AG04449 (cell line): Measurements from ENCODE around the gene ZNF343.

Experiments
- CTCF ChIA-PET: fragments of 350-600 bp; formaldehyde crosslinking; extraction: SDS; loops from one replicate; lab custom pipeline; 2021; ENCODE audit warnings: antibody characterized with exemption; lab: Yijun Ruan, JAX
- POLR2A ChIA-PET: fragments of 400-600, 350-600 bp; formaldehyde crosslinking; extraction: SDS; loops from one replicate; lab custom pipeline; 2020; ENCODE audit warnings: antibody characterized with exemption, inconsistent platforms; lab: Yijun Ruan, JAX
- DNase-seq: peaks from one replicate; pipeline ENCODE4 v3.0.0-alpha.2; 2010; ENCODE audit warnings: low read depth, low spot score
- H3K4me3 ChIP-seq: 2 replicates; pipeline ENCODE4 v1.5.1; 2011; ENCODE audit warnings: low read depth, mild to moderate bottlenecking, control low read depth, low read length
- TF ChIP-seq, protein P1 (sequence below): IDR thresholded peaks from one replicate; pipeline ENCODE4 v1.5.1; 2011; ENCODE audit warnings: mild to moderate bottlenecking, moderate library complexity, low read length, control low read depth, inconsistent platforms; ENCODE audit not compliant: insufficient read depth; ENCODE audit errors: missing control alignments

Gene ZNF343

DNA sequence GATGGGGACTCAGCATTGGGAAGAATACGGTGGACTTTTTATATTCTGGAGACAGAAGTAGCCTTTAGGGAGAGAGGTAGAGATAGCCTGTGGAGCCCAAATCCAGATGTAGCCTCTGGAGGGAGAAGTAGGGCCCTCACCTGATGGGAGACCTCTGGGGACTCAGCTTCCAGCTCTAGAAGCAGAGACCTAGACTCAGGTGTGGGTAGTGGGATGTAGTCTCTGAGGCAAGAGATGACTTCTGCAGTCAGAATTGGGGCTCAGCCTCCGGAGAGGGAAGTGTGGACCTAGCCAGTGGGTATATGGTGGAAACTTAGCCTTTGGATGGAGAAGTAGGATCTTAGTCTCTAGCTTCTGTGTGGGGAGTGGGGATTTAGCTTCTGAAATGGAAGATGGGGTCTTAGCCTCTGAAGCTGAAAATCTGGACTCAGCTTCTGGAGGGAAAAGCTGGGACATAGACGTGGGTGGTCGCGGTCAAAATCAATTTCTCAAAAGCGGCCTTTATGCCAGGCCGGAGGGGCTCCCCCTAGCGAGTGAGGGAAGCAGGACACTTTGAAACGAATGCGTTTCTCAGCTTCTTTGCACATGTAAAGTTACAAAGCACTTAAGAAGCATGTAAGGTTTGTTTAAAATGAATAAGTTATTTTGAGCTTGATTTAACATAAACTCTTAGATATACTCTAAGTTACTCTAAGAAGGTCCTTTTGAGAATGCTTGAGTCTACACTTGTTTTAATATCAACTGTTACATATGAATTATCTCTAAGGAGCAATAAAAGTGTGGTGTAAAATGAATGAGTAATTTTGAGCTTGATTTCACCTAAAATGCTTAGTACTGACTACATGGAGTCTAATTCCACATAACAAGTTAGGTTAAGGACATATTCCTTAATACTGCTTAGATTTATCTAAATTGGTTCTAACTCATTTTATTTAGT is 12.9 kb upstream of the ZNF343 start:
- CTCF ChIA-PET, result interaction anchor here (0.8 to 8.5 kb wide), 34 partner anchors 8 to 314 kb away, joined by 3 to 176 read pairs (median 6); partner anchors contain the start of genes NOP56, SNRPB and ZNF343
- POLR2A ChIA-PET, result no interaction called here
- DNase-seq, result no peak

DNA sequence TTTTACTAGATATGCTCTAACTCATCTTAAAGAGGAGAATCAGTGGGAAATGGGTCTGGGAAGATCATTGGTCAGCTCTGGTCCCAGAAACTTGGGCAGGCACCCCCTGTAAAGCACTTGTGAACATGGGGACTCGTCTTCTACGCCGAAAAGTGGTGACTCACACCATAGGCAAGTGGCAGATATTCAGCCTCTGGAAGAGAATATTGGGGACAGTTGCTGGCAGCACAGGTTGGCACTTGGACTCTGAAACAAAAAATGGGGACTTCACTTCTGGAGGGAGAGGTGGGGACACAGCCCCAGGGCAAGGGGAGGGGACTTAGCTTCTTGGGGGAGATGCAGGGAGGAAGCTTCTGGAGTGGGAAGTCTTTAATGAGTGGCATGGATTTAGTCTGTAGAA is 11.9 kb upstream of the ZNF343 start:
- POLR2A ChIA-PET, result interaction anchor here (1.4 kb wide), 1 partner anchor 12 kb away, joined by 4 read pairs; the partner anchor contains the start of gene ZNF343
- no peak for DNase-seq
- H3K4me3 ChIP-seq, result no peak overlapping the region
- CTCF ChIA-PET, result interaction anchor here (0.8 to 8.5 kb wide), 11 partner anchors 9 to 355 kb away, joined by 3 to 176 read pairs (median 7); partner anchors contain the start of genes SNRPB and ZNF343
- TF ChIP-seq, protein P1, sequence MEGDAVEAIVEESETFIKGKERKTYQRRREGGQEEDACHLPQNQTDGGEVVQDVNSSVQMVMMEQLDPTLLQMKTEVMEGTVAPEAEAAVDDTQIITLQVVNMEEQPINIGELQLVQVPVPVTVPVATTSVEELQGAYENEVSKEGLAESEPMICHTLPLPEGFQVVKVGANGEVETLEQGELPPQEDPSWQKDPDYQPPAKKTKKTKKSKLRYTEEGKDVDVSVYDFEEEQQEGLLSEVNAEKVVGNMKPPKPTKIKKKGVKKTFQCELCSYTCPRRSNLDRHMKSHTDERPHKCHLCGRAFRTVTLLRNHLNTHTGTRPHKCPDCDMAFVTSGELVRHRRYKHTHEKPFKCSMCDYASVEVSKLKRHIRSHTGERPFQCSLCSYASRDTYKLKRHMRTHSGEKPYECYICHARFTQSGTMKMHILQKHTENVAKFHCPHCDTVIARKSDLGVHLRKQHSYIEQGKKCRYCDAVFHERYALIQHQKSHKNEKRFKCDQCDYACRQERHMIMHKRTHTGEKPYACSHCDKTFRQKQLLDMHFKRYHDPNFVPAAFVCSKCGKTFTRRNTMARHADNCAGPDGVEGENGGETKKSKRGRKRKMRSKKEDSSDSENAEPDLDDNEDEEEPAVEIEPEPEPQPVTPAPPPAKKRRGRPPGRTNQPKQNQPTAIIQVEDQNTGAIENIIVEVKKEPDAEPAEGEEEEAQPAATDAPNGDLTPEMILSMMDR, result no peak

More for the DNA sequence above, 12.9 kb upstream of the ZNF343 start:
- H3K4me3 ChIP-seq, result no peak overlapping the region
- TF ChIP-seq, protein P1, result peak; percentile 81

DNA sequence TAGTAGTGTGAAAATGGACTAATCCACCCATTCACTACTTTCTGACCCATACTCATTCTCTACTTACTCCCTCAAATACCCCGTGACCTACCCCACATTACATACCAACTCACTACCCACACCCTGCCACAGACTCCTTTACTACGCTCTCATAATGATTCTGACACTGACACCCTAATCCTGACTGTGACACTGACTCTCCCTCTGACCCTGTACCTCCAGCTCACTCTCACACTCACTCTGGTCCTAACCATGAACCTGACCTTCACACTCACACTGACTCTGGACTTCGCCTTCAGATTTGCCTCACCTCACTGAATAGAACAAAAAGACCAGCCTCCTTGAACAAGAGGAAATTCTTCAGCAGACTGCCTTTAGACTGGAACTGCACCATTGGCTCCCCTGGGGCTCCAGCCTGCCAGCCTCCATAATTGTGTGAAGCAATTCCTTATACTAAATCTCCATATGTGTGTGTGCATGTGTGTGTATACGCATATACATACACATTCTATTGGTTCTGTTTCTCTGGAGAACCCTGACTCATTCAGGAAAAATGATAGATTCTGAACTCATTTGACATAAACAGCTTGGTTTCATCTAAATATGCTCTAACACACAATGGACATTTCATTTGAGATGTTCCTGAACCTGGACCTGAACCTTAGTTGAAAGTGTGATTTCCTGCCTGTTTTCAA is 10.5 kb upstream of the ZNF343 start:
- POLR2A ChIA-PET, result interaction anchor here (1.4 kb wide), 1 partner anchor 10 kb away, joined by 4 read pairs; the partner anchor contains the start of gene ZNF343
- CTCF ChIA-PET, result interaction anchor here (0.8 to 8.5 kb wide), 6 partner anchors 8 to 356 kb away, joined by 3 to 176 read pairs (median 4); partner anchors contain the start of gene ZNF343
- peak; percentile 44 for DNase-seq
- TF ChIP-seq, protein P1, result no peak
- no peak overlapping the region for H3K4me3 ChIP-seq

DNA sequence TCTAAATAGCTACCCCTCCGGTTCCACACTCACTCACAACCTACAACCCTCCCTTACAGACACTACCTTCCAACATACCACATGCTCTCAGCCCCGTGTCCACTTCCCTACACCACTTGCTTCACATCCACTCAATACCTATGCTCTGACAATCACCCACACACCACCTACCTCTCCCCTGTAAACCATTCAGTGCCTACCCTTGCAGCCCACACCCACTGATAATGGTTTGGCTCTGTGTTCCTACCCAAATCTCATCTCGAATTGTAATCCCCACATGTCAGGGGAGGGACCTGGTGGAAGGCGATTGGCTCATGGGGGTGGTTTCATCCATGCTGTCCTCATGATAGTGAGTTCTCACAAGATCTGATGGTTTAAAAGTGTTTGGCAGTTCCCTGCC is 9.8 kb upstream of the ZNF343 start:
- H3K4me3 ChIP-seq, result no peak overlapping the region
- ChIA-PET POLR2A (interaction anchor here (1.2 kb wide), 1 partner anchor 48 kb away, joined by 4 read pairs; the partner anchor contains the start of gene SNRPB), CTCF (interaction anchor here (8.5 kb wide), 1 partner anchor 7 kb away, joined by 176 read pairs; the partner anchor contains the start of gene ZNF343)
- TF ChIP-seq, protein P1, result no peak
- no peak for DNase-seq

DNA sequence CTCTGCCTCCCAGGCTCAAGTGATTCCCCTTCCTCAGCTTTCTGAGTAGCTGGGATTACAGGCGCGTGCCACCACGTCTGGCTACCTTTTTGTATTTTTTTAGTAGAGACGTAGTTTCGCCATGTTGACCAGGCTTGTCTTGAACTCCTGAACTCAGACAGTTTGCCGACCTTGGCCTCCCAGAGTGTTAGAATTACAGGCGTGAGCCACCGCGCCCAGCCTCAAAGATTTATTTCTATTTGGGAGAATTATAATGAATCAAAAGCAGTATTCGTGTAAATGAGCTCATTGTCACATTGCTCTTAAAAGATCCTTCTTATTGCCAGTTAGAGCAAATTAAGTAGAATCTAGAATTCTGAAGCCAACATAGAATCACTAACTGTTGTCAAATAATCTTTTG is 9.4 kb upstream of the ZNF343 start:
- CTCF ChIA-PET, result interaction anchor here (8.5 kb wide), 1 partner anchor 7 kb away, joined by 176 read pairs; the partner anchor contains the start of gene ZNF343
- no peak for DNase-seq
- TF ChIP-seq, protein P1, result no peak
- POLR2A ChIA-PET, result interaction anchor here (1.2 kb wide), 1 partner anchor 48 kb away, joined by 4 read pairs; the partner anchor contains the start of gene SNRPB
- H3K4me3 ChIP-seq, result no peak overlapping the region
